ENCODE results near the gene TLK2. TPM values are rescaled to one million over a fixed set of nuclear protein-coding genes. Genes with fewer than 3 reads are reported as not detected.

The TLK2 gene
- polyA plus RNA-seq, 1 of the 3 experiments (the other 2 are of a cell fraction), result 51.9 TPM

- Histone ChIP-seq H3K27me3 (ENCODE audit: insufficient read depth) (no peaks in the 10 kb centered on the region), H2AFZ (ENCODE audit: low read depth) (no peak overlapping the region), H3K4me3 (ENCODE audit: low read depth in 2 of 2, low read length in 1 of 2) (no peak overlapping the region), H3K9me3 (peaks cover 11% of the 10 kb centered on the region; the same call in 1 of the 2 replicates), H3K9me2 (no peaks in the 10 kb centered on the region), H3K4me2 (no peak overlapping the region), H3K36me3 (replicated peaks in 1 of 2; ENCODE audit: control insufficient read depth in 1 of 2, insufficient read depth in 2 of 2, low read length in 1 of 2) (peaks cover 12 to 56% of the 10 kb centered on the region in 2 experiments), H3K27ac (ENCODE audit: low read depth in 2 of 2, low read length in 1 of 2) (no peak overlapping the region), H3K4me1 (ENCODE audit: control insufficient read depth in 1 of 2, insufficient read depth in 2 of 2, low read depth in 1 of 2, low read length in 1 of 2) (peaks cover 25 to 39% of the 10 kb centered on the region in 2 experiments), H3F3A (replicated peaks; ENCODE audit: insufficient read depth) (peaks cover 40% of the 10 kb centered on the region), H3K9ac (no peak overlapping the region), H3K79me2 (ENCODE audit: insufficient read depth) (peaks cover 100% of the 10 kb centered on the region), H4K20me1 (ENCODE audit: insufficient read depth) (peaks cover 31% of the 10 kb centered on the region)
- CTCF ChIA-PET, result interaction anchor here (0.6 to 5.6 kb wide), 3 partner anchors 10 to 842 kb away, joined by 3 to 27 read pairs (median 4); no protein-coding TSS in a partner anchor
- no peak for DNase-seq
- WGBS (ENCODE audit: low lambda C conversion rate), result 95% methylated on average over 6 of the region's 6 CpGs
- no peak for TF ChIP-seq POLR2AphosphoS5 (IDR thresholded peaks at IDR 0.05; ENCODE audit: low read depth, low read length)
- no peak for TF ChIP-seq ZBTB33 (IDR thresholded peaks at IDR 0.05; ENCODE audit: borderline replicate concordance, low read depth)
- TF ChIP-seq FOXM1 (IDR thresholded peaks at IDR 0.05; ENCODE audit: low read depth), result no peak
- no peak for TF ChIP-seq MAX (IDR thresholded peaks at IDR 0.05; ENCODE audit: low read depth)
- no peak for TF ChIP-seq USF2 (IDR thresholded peaks at IDR 0.05; ENCODE audit: borderline replicate concordance, low read depth, low read length)
- TF ChIP-seq MXI1 (IDR thresholded peaks at IDR 0.05; ENCODE audit: low read depth, low read length), result no peak
- no peak for TF ChIP-seq GABPA (IDR thresholded peaks at IDR 0.05; ENCODE audit: low read depth)
- TF ChIP-seq EP300 (IDR thresholded peaks at IDR 0.05; ENCODE audit: borderline replicate concordance in 1 of 2, low read depth in 1 of 2, low read length in 1 of 2), result no peak
- no peak for TF ChIP-seq JUND (IDR thresholded peaks at IDR 0.05)
- TF ChIP-seq CHD2 (IDR thresholded peaks at IDR 0.05; ENCODE audit: low read length, partially characterized antibody), result no peak
- TF ChIP-seq, protein P1, sequence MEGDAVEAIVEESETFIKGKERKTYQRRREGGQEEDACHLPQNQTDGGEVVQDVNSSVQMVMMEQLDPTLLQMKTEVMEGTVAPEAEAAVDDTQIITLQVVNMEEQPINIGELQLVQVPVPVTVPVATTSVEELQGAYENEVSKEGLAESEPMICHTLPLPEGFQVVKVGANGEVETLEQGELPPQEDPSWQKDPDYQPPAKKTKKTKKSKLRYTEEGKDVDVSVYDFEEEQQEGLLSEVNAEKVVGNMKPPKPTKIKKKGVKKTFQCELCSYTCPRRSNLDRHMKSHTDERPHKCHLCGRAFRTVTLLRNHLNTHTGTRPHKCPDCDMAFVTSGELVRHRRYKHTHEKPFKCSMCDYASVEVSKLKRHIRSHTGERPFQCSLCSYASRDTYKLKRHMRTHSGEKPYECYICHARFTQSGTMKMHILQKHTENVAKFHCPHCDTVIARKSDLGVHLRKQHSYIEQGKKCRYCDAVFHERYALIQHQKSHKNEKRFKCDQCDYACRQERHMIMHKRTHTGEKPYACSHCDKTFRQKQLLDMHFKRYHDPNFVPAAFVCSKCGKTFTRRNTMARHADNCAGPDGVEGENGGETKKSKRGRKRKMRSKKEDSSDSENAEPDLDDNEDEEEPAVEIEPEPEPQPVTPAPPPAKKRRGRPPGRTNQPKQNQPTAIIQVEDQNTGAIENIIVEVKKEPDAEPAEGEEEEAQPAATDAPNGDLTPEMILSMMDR (IDR thresholded peaks at IDR 0.05), result no peak
- no peak for TF ChIP-seq GATA2 (CRISPR knock-in tag; IDR thresholded peaks at IDR 0.05)
- TF ChIP-seq RFX5 (IDR thresholded peaks at IDR 0.05; ENCODE audit: low read length), result no peak
- TF ChIP-seq SMC3 (IDR thresholded peaks at IDR 0.05; ENCODE audit: low read depth, low read length), result no peak
- TF ChIP-seq YY1 (IDR thresholded peaks at IDR 0.05; ENCODE audit: low read depth), result no peak
- TF ChIP-seq, protein P2, sequence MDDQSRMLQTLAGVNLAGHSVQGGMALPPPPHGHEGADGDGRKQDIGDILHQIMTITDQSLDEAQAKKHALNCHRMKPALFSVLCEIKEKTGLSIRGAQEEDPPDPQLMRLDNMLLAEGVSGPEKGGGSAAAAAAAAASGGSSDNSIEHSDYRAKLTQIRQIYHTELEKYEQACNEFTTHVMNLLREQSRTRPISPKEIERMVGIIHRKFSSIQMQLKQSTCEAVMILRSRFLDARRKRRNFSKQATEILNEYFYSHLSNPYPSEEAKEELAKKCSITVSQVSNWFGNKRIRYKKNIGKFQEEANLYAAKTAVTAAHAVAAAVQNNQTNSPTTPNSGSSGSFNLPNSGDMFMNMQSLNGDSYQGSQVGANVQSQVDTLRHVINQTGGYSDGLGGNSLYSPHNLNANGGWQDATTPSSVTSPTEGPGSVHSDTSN (IDR thresholded peaks at IDR 0.05), result no peak
- TF ChIP-seq FOXJ3 (CRISPR knock-in tag; IDR thresholded peaks at IDR 0.05), result no peak
- TF ChIP-seq FOSL2 (IDR thresholded peaks at IDR 0.05; ENCODE audit: borderline replicate concordance, low read depth), result no peak
- TF ChIP-seq TEAD4 (IDR thresholded peaks at IDR 0.05; ENCODE audit: borderline replicate concordance, insufficient read depth), result no peak
- TF ChIP-seq NRF1 (IDR thresholded peaks at IDR 0.05; ENCODE audit: low read depth, low read length), result no peak
- POLR2A ChIA-PET, result interaction anchor here (2.1 kb wide), 1 partner anchor 27 kb away, joined by 5 read pairs; no protein-coding TSS in a partner anchor
Observed at GRCh38 chr17:62655656-62656055, 177.0 kb downstream of the TLK2 start.

All from SK-N-SH (cell line).